NCI-H128 (cell line): ENCODE results near the gene LDLRAD3.

ENCODE experiments used
- DNase-seq: peaks from one replicate; lab custom pipeline; 2025; ENCODE audit not compliant: unreplicated experiment; lab: John Stamatoyannopoulos, UW

Gene LDLRAD3

GRCh38 chr11:35927104-35927503 lies 16.8 kb upstream of the LDLRAD3 start:
- no peak for DNase-seq

DNA sequence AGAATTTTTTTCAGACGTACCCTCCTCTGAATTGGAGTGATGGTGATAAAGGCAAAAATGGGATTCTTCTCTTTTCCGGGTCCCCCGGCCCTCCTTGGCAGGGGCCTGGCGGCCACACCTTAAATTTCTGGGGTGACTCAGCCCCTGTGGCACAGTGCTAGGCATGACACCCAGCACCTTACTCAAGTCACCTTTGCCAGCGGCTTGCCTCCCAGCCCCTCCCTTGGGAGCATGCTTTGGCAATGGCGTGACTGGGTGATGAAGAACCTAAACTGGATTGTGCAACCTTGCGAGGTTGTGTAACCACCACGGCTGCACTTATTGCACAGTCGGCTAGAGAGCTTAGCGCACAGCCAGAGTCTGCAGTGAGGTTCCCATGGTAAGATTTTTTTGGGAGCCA lies 16.2 kb upstream of the LDLRAD3 start:
- DNase-seq = no peak

- DNase-seq = no peak
These were observed 15.0 kb upstream of the LDLRAD3 start for GRCh38 chr11:35928688-35929395.

DNA sequence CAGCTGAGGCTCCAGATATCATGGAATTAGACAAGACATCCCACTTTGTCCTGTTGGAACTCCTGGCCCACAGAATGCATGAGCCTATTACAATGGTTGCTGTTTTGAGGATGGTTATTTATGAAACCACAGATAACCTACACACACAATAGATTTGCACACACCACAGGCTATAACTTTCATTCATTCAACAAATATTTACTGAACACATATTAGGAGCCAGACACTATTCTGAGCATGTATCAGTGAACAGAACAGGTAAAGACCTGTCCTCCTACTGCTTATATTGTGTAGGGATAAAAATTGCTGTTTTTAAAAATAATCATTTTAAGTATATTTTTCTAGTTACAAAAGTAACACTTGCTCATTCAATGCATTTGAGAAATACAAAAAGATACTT lies 13.4 kb upstream of the LDLRAD3 start:
- no peak for DNase-seq

GRCh38 chr11:35932121-35932520 lies 11.7 kb upstream of the LDLRAD3 start:
- DNase-seq = no peak

GRCh38 chr11:35932681-35933319 lies 11.1 kb upstream of the LDLRAD3 start:
- DNase-seq = no peak

GRCh38 chr11:35933320-35933871 lies 10.5 kb upstream of the LDLRAD3 start:
- no peak for DNase-seq

- no peak for DNase-seq
These were observed 9.6 kb upstream of the LDLRAD3 start for GRCh38 chr11:35934271-35934670.

DNA sequence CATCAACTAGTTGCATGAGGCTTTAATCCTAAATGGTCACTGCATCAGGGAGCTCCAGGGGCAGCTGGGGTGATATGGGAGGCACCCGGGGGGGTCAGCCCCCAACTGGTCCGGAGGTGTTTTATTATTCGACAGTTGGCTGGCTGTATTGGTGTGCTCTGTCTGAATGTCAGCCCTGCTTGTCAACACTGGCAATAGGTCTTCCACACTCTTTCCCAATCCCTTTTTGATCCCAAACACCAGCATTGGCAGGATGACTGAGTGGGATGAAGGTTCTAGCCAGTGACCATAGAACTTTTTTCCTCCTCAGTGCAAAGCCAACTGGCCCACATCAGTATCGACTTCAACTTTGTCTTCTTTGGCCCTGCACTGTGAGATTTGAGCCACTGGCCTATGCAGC lies 8.9 kb upstream of the LDLRAD3 start:
- no peak for DNase-seq

- no peak for DNase-seq
These were observed 8.5 kb upstream of the LDLRAD3 start for GRCh38 chr11:35935390-35935789.

DNA sequence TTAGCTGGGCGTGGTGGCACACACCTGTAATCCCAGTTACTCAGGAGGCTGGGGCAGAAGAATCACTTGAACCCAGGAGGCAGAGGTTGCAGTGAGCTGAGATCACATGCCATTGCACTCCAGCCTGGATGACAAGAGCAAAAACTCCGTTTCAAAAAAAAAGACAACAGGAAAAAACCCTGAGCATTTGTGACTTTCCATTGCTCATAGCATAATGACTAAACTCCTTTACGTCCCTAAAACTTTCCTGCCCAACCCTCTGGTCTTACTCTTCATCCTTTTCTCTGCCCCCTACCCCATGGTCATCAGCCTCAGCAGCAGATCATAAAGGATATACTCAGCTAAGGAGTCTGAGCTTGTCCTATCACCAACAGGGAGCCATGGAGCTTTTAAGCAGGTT lies 6.8 kb upstream of the LDLRAD3 start:
- DNase-seq = no peak

DNA sequence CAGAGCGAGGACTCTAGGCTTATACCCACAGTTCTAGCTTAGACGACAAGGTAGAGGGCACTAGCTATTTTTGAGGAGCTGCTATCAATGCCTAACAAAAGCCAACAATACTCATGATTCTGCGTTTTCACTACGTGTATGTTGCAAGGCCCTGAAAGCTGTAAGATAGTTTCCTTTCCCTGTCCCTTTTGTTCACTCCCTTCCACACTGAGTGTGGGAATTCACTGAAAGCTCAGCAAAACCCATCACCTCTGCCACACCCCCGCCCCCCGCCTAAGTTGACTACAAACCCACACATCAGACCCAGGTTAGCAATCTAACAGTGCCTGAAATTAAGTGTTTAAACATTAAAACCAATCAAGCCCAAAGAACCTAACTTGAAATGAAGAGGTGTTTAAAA lies 6.2 kb upstream of the LDLRAD3 start:
- DNase-seq = no peak

- DNase-seq = no peak
These were observed 5.6 kb upstream of the LDLRAD3 start for GRCh38 chr11:35938231-35938630.

- no peak for DNase-seq
These were observed 553 bp upstream of the LDLRAD3 start for GRCh38 chr11:35943309-35943708.

- no peak for DNase-seq
These were observed 758 bp downstream of the LDLRAD3 start for GRCh38 chr11:35944503-35945136.

- no peak for DNase-seq
These were observed 1.3 kb downstream of the LDLRAD3 start for GRCh38 chr11:35945137-35945518.

DNA sequence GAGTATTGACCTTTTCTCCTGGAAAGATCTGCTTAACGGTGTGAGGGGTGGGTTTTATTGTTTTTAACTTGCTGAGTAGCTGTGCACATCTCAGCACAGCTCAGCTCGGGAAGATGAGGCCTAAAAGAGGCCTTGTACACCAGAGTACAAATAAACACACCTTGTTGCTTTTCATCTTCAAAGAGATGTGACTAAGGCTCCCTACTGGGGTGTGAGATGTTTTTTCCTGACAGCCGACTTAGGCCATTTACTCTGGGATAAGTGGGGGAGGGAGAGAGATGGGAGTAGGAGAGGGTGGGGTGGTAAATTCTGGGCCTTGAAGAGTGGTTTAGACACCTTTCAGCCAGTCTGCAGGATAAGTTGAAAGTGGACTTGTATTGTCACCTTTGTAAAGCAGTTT lies 2.9 kb downstream of the LDLRAD3 start:
- no peak for DNase-seq

GRCh38 chr11:35947437-35947836 lies 3.6 kb downstream of the LDLRAD3 start:
- no peak for DNase-seq

DNA sequence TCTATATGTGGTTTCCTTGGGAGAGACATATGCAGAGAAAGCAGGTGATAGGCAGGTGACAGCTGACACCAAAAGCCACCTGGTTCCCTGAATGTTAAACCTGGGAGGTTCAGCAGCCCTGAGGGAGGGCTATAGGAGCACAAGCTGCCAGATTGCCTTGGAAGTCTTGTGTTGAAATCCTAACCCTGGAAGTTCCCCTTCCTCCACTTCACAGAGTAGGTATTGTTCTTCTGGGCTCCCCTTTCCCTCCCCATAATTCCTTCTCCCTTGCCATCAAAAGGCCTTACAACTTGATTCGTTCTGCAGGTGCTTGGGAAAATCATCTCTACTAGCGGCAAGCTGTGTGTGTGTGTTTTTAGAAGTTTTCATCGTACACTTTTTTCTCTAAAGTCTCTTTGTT lies 5.4 kb downstream of the LDLRAD3 start:
- no peak for DNase-seq

- no peak for DNase-seq
These were observed 6.2 kb downstream of the LDLRAD3 start for GRCh38 chr11:35950082-35950481.

DNA sequence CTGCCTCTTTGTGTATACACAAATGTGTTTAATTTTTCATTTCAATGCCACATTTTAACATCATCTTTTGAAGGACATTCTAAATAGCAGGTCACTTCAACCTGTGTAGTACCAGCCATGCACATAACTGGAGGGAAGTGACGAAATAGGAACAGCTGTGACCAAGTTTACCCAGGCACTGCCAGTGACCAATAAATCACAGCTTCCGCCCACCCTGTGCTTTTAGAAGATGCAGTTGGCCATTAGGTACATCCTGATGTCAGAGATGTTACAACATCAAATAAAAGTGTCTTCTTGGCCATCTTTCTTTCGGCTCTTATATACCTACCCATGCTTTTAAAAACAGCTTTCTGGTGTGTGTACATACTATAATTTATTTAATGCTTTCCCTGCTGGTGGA lies 7.8 kb downstream of the LDLRAD3 start:
- DNase-seq = no peak

DNA sequence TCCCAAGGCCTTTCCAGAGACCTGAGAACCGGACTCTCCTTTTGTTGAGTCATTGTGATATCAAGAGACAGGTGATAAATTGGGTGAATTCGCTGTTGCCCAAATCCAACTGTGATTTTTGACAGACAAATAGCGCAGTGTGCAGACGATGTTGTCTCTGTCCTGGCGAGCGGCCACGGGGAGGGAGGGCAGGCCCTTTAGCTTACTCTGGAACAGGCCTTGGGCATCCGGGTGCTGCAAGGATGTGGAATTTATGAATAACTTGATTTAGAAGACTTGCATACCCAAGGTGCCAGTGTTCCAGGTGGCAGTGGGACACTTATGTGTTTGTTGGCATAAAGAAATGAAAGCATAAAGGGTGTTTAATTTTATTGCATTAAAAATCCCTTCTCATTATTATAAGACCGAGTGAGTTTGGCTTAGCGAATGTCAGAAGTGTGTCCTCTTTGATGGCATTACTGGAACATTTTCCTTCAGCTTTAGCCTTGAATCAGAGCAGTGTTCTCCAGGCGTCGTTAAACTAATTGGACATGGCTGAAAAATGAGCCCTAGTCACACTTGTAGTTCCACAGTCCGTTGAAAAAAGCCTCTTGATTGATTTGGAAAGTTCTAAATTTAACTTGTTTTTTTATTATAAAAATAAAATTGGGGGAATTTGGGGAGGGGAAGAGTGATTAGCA lies 9.4 kb downstream of the LDLRAD3 start:
- DNase-seq = no peak
